Testis (tissue), 3 donors: Measurements from ENCODE around the gene VDAC1. TPM values are rescaled to one million over a fixed set of nuclear protein-coding genes. Genes with fewer than 3 reads are reported as not detected.

ENCODE experiments used
- DNase-seq: peaks from one replicate; pipeline ENCODE4 v3.0.0-alpha.2; 2019
- H3K27ac ChIP-seq, 2 donors: fragments of 200-600 bp; sonication (generic); one replicate each; pipeline ENCODE4 v1.5.1; 2019
- H3K27me3 ChIP-seq: fragments of 200-600 bp; sonication (generic); one replicate; pipeline ENCODE4 v1.5.1; 2019
- H3K36me3 ChIP-seq: fragments of 200-600 bp; sonication (generic); one replicate; pipeline ENCODE4 v1.5.1; 2017; ENCODE audit warnings: low read depth; ENCODE audit errors: missing control alignments
- H3K4me1 ChIP-seq: fragments of 200-600 bp; sonication (generic); one replicate; pipeline ENCODE4 v1.5.1; 2019
- H3K4me3 ChIP-seq, 2 donors: fragments of 200-600 bp; sonication (generic); one replicate each; pipeline ENCODE4 v1.5.1; 2017 to 2019
- H3K9me3 ChIP-seq: fragments of 200-600 bp; sonication (generic); one replicate; pipeline ENCODE4 v1.5.1; 2017
- POLR2A ChIP-seq: fragments of 450-650 bp; IDR thresholded peaks from one replicate; pipeline ENCODE4 v1.6.1; 2017; ENCODE audit warnings: antibody characterized with exemption, mild to moderate bottlenecking, moderate library complexity
- WGBS, 2 donors: methylation state at CpG; one replicate each; pipeline ENCODE4 v1.1.5; 2018; 5-methylcytosine and 5-hydroxymethylcytosine counted together
- intact Hi-C: fragments of 100-400 bp; cut with DNase I; formaldehyde crosslinking; loops from one replicate; pipeline ENCODE4 v1.15.1; 2023; ENCODE audit warnings: low total_unique reads
- polyA plus RNA-seq: library from polyadenylated mRNA; stranded (reverse); fragments of 350-450 nt; fragmentation: Illumina TruSeq; extraction: RNeasy Lipid Tissue Mini Kit (QIAGEN cat#74804); gene quantifications from one replicate; pipeline ENCODE4 v1.2.3, GENCODE V29; 2014; ENCODE audit warnings: low read depth, low replicate concordance; ENCODE audit not compliant: insufficient read depth
- total RNA-seq, 2 donors: library from RNA; depleted of rRNA; stranded (reverse); fragments of >200 nt; gene quantifications; one replicate each; pipeline ENCODE4 v1.2.3, GENCODE V29; 2016
- TF ChIP-seq, protein P1 (sequence below), 3 experiments: fragments of 450-650 bp in 2 of 3; fragments of 200-600 bp in 1 of 3; sonication (generic) in 1 of 3; IDR thresholded peaks; one replicate each; pipeline ENCODE4 v1.5.1; 2016 to 2019; ENCODE audit warnings: antibody characterized with exemption in 3 of 3, mild to moderate bottlenecking in 2 of 3, moderate library complexity in 1 of 3

VDAC1 gene
- total and polyA plus RNA-seq, 3 donors from 2014 or later, result 88.4 to 151 (median 127) TPM

DNA sequence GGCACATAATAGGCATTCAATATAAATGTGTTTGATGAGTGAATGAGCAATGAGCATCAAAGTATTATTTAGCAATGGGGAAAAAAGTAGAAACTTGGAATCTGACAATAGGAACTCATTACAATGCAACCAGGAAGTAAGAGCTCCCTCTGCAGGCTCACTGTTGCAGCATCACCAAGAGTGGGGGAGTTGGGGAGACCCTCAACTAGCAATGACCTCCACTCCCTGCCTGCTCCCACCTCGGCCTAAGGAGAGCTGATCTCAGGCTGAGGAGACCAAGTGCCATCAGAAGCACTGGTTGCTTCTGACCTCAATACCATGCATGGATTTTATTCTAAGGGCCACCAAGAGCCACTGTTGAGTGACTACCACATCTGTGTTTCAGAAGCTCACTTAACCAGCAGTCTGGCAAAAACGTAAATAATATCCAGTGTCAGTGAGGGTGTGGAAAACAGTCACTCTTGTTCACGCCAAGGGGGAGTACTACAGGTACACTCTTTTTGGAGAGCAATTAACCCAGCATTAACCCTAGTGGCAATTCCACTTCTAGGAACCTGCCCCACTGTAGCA is 8.0 kb downstream of the VDAC1 start:
- intact Hi-C loops, result no loop called here
- 70 to 81% methylated on average over 3 of the region's 3 CpGs for WGBS, 2 donors
- Histone ChIP-seq H3K36me3 (no peaks in the 10 kb centered on the region), H3K4me1 (peaks cover 63% of the 10 kb centered on the region), H3K27ac (no peak overlapping the region), H3K4me3 (no peak overlapping the region), H3K9me3 (no peaks in the 10 kb centered on the region), H3K27me3 (no peaks in the 10 kb centered on the region)
- no peak for DNase-seq
- no peak for TF ChIP-seq POLR2A
- TF ChIP-seq, protein P1, sequence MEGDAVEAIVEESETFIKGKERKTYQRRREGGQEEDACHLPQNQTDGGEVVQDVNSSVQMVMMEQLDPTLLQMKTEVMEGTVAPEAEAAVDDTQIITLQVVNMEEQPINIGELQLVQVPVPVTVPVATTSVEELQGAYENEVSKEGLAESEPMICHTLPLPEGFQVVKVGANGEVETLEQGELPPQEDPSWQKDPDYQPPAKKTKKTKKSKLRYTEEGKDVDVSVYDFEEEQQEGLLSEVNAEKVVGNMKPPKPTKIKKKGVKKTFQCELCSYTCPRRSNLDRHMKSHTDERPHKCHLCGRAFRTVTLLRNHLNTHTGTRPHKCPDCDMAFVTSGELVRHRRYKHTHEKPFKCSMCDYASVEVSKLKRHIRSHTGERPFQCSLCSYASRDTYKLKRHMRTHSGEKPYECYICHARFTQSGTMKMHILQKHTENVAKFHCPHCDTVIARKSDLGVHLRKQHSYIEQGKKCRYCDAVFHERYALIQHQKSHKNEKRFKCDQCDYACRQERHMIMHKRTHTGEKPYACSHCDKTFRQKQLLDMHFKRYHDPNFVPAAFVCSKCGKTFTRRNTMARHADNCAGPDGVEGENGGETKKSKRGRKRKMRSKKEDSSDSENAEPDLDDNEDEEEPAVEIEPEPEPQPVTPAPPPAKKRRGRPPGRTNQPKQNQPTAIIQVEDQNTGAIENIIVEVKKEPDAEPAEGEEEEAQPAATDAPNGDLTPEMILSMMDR (IDR thresholded peaks at IDR 0.05), result peak in 1 of 3 experiments; percentile 42

DNA sequence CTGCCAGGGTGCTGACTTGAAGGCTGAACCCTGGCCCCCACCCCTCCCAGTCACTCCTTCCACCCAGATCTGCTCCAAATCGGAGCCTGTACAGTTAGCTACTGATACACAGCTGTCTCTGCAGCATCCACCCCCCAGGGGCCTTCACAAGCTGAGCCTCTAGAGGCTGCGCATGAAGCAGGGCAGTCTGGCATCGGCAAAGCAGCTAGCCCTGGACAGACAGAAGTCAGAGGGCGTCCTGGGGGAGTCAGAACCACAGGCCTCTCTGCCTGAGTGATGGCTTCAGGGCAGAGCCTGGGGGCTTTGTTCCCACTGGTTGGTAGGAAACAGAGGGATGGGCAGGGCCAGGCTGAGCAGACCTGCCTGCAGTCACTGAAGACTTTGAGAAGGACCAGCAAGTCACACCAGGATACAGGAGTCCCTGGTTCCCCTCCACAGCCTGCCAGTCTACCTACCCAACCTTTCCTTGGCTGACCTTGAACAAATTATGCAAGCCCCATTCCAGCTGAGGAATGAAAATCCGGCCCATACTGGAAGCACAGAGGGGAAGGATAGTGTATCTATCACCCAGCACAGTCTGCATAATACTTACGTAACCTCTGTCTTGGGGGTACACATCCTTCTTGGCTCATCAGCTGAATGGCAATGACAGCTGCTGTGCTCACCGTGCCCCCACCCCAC is 8.8 kb downstream of the VDAC1 start:
- intact Hi-C loops, result no loop called here
- DNase-seq, result no peak
- H3K4me1 ChIP-seq, result peaks cover 63% of the 10 kb centered on the region
- no peak overlapping the region for H3K4me3 ChIP-seq
- H3K9me3 ChIP-seq, result no peaks in the 10 kb centered on the region
- TF ChIP-seq, protein P1 (IDR thresholded peaks at IDR 0.05), result no peak
- no peak for TF ChIP-seq POLR2A
- H3K27me3 ChIP-seq, result no peaks in the 10 kb centered on the region
- no peaks in the 10 kb centered on the region for H3K36me3 ChIP-seq
- H3K27ac ChIP-seq, result peak overlapping the region in 1 of 2 donors; percentile 62
- WGBS, 2 donors, result 39 to 59% methylated on average over 5 to 7 of the region's 7 CpGs

DNA sequence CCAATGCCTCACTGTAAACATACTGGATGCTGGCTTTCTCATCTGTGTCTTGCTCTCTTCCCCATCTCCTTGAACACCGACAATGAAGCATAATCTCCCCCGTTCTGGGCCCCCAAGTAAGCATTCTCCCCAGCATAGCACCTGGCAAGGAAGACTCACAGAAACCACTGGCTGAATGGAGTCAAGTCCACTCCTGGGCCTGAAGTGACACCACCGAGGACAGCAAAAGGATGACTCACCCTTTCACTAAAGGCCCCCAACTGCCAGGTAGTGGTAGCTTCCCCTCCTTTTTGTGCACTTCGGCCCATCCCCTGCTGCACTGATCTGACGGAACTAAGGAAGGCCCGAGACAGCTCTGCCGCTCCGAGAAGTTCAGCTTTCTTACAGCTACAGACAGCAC is 9.4 kb downstream of the VDAC1 start:
- TF ChIP-seq, protein P1 (IDR thresholded peaks at IDR 0.05), result no peak
- TF ChIP-seq POLR2A, result no peak
- peaks cover 56% of the 10 kb centered on the region for H3K4me1 ChIP-seq
- no peak for DNase-seq
- peak overlapping the region in 1 of 2 donors; percentile 62 for H3K27ac ChIP-seq
- no peaks in the 10 kb centered on the region for H3K36me3 ChIP-seq
- no peaks in the 10 kb centered on the region for H3K27me3 ChIP-seq
- H3K9me3 ChIP-seq, result no peaks in the 10 kb centered on the region
- WGBS, 2 donors, result 49 to 59% methylated on average over 8 of the region's 8 CpGs
- intact Hi-C loops, result no loop called here
- H3K4me3 ChIP-seq, result no peak overlapping the region

GRCh38 chr5:133994990-133995333 is 9.8 kb downstream of the VDAC1 start:
- no peak for DNase-seq
- Histone ChIP-seq H3K4me1 (peaks cover 52% of the 10 kb centered on the region), H3K27me3 (no peaks in the 10 kb centered on the region), H3K9me3 (no peaks in the 10 kb centered on the region), H3K36me3 (no peaks in the 10 kb centered on the region), H3K4me3 (no peak overlapping the region), H3K27ac (peak overlapping the region in 1 of 2 donors; percentile 62)
- TF ChIP-seq POLR2A, result no peak
- TF ChIP-seq, protein P1 (IDR thresholded peaks at IDR 0.05), result no peak
- 32 to 37% methylated on average over 5 to 6 of the region's 6 CpGs for WGBS, 2 donors
- intact Hi-C loops, result no loop called here
